GM23338 (cell line): ENCODE results near the gene BAD. TPM values are rescaled to one million over a fixed set of nuclear protein-coding genes. Genes with fewer than 3 reads are reported as not detected.

ENCODE experiments used
- ATAC-seq: fragments of 200-7000 bp; cut with Tn5 transposase; 3 replicates; pipeline ENCODE4 v1.9.1; 2020
- DNase-seq: peaks from one replicate; pipeline ENCODE4 v3.0.0-alpha.2; 2015; ENCODE audit warnings: low spot score
- H2AFZ ChIP-seq: fragments of 200-600 bp; sonication (generic); 2 replicates; pipeline ENCODE4 v1.8.0; 2016; ENCODE audit warnings: antibody characterized with exemption, mild to moderate bottlenecking, moderate library complexity
- H3F3A ChIP-seq: fragments of 200-600 bp; sonication (generic); replicated peaks from 2 replicates; pipeline ENCODE4 v1.8.0; 2017; ENCODE audit warnings: antibody characterized with exemption, mixed run types, low read depth
- H3K27ac ChIP-seq: fragments of 200-600 bp; sonication (generic); 2 replicates; pipeline ENCODE4 v1.6.1; 2016; ENCODE audit warnings: low read depth
- H3K27me3 ChIP-seq: fragments of 200-600 bp; sonication (generic); 2 replicates; pipeline ENCODE4 v1.8.0; 2016; ENCODE audit warnings: mild to moderate bottlenecking, mixed run types, moderate library complexity; ENCODE audit not compliant: insufficient read depth
- H3K36me3 ChIP-seq: fragments of 200-600 bp; sonication (generic); 2 replicates; pipeline ENCODE4 v1.8.0; 2016; ENCODE audit warnings: mild to moderate bottlenecking; ENCODE audit not compliant: insufficient read depth
- H3K4me1 ChIP-seq: fragments of 200-600 bp; sonication (generic); 2 replicates; pipeline ENCODE4 v1.8.0; 2016; ENCODE audit warnings: mild to moderate bottlenecking, moderate library complexity; ENCODE audit not compliant: insufficient read depth
- H3K4me2 ChIP-seq: fragments of 200-600 bp; sonication (generic); 2 replicates; pipeline ENCODE4 v1.7.1; 2017; ENCODE audit warnings: mixed run types
- H3K4me3 ChIP-seq: fragments of 200-600 bp; sonication (generic); 2 replicates; pipeline ENCODE4 v1.6.1; 2016; ENCODE audit warnings: mixed run types
- H3K79me2 ChIP-seq: fragments of 200-600 bp; sonication (generic); replicated peaks from 2 replicates; pipeline ENCODE4 v1.8.0; 2017; ENCODE audit warnings: mild to moderate bottlenecking; ENCODE audit not compliant: insufficient read depth
- H3K9me2 ChIP-seq: fragments of 200-600 bp; sonication (generic); 2 replicates; pipeline ENCODE4 v1.8.0; 2017; ENCODE audit not compliant: insufficient read depth
- H4K20me1 ChIP-seq: fragments of 200-600 bp; sonication (generic); replicated peaks from 2 replicates; pipeline ENCODE4 v1.8.0; 2017; ENCODE audit warnings: mild to moderate bottlenecking; ENCODE audit not compliant: insufficient read depth
- H3K27ac Mint-ChIP-seq: 2 replicates; pipeline ENCODE4 v1.8.0; 2020; ENCODE audit warnings: inconsistent platforms, mild to moderate bottlenecking, moderate library complexity, mixed read lengths
- H3K27me3 Mint-ChIP-seq: 3 replicates; pipeline ENCODE4 v1.8.0; 2022; ENCODE audit warnings: low read depth, mild to moderate bottlenecking, moderate library complexity, mixed read lengths, inconsistent platforms; ENCODE audit not compliant: insufficient read depth, poor library complexity
- H3K36me3 Mint-ChIP-seq: 3 replicates; pipeline ENCODE4 v1.8.0; 2021; ENCODE audit warnings: low read depth, mild to moderate bottlenecking, inconsistent platforms, moderate library complexity, mixed read lengths
- H3K4me1 Mint-ChIP-seq: 3 replicates; pipeline ENCODE4 v1.8.0; 2020; ENCODE audit warnings: mild to moderate bottlenecking, inconsistent platforms, mixed read lengths
- H3K4me3 Mint-ChIP-seq: 3 replicates; pipeline ENCODE4 v1.8.0; 2021; ENCODE audit warnings: moderate library complexity, mild to moderate bottlenecking, inconsistent platforms, mixed read lengths
- H3K9me3 Mint-ChIP-seq: 3 replicates; pipeline ENCODE4 v1.8.0; 2020; ENCODE audit warnings: moderate library complexity, mild to moderate bottlenecking, inconsistent platforms, mixed read lengths
- CREB1 ChIP-seq: fragments of 250-450 bp; sonication (Bioruptor Pico); IDR thresholded peaks from 2 replicates; pipeline ENCODE4 v1.5.0; 2020; ENCODE audit warnings: low read depth, mild to moderate bottlenecking, moderate library complexity
- CTCF ChIP-seq, 2 experiments: fragments of 200-600 bp in 1 of 2; sonication (generic) in 1 of 2; conservative IDR thresholded peaks; 2 replicates each; pipeline versions ENCODE4 v1.5.1 to v1.6.1; 2016 to 2017; ENCODE audit warnings: antibody characterized with exemption in 2 of 2, low read depth in 2 of 2, mild to moderate bottlenecking in 2 of 2, moderate library complexity in 1 of 2
- EZH2 ChIP-seq: fragments of 200-600 bp; sonication (generic); IDR thresholded peaks from one replicate; pipeline ENCODE4 v1.8.0; 2017; ENCODE audit warnings: antibody characterized with exemption, mild to moderate bottlenecking, low read depth; ENCODE audit not compliant: unreplicated experiment
- EZH2phosphoT487 ChIP-seq: fragments of 200-600 bp; sonication (generic); IDR thresholded peaks from one replicate; pipeline ENCODE4 v1.8.1; 2018; ENCODE audit warnings: antibody characterized with exemption; ENCODE audit not compliant: unreplicated experiment
- JUNB ChIP-seq: IDR thresholded peaks from one replicate; pipeline ENCODE4 v1.6.1; 2016; ENCODE audit warnings: antibody characterized with exemption; ENCODE audit not compliant: unreplicated experiment
- NANOG ChIP-seq: IDR thresholded peaks from 2 replicates; pipeline ENCODE4 v1.6.1; 2016; ENCODE audit warnings: antibody characterized with exemption, borderline replicate concordance
- POLR2AphosphoS5 ChIP-seq: IDR thresholded peaks from 2 replicates; pipeline ENCODE4 v1.6.1; 2016; ENCODE audit warnings: antibody characterized with exemption, low read depth
- REST ChIP-seq: IDR thresholded peaks from one replicate; pipeline ENCODE4 v1.6.1; 2018; ENCODE audit warnings: antibody characterized with exemption; ENCODE audit not compliant: unreplicated experiment
- polyA plus RNA-seq: library from polyadenylated mRNA; unstranded; fragments of >200 nt; fragmentation: Nextera tagmentation; extraction: Ambion mirVana; gene quantifications from 2 replicates; pipeline ENCODE4 v1.2.1, GENCODE V29; 2016
- total RNA-seq: library from RNA; depleted of rRNA; stranded (reverse); fragments of >200 nt; shearing (Covaris generic); gene quantifications from 2 replicates; pipeline ENCODE4 v1.2.3, GENCODE V29; 2014

The BAD gene
- total and polyA plus RNA-seq, 2 experiments from 2014 or later, result 46.3 to 46.4 TPM

- Histone ChIP-seq H3K27me3 (peaks cover 78% of the 10 kb centered on the region), H3K9me2 (no peaks in the 10 kb centered on the region), H3K4me2 (peak overlapping the region; percentile 78), H3K4me1 (peaks cover 2% of the 10 kb centered on the region; the same call in 1 of the 2 replicates), H3K36me3 (no peaks in the 10 kb centered on the region), H3F3A (peaks cover 7% of the 10 kb centered on the region; the same call in 1 of the 2 replicates), H3K4me3 (peak overlapping the region; percentile 59), H3K27ac (no peak overlapping the region), H4K20me1 (peaks cover 8% of the 10 kb centered on the region), H3K79me2 (no peaks in the 10 kb centered on the region), H2AFZ (no peak overlapping the region)
- no peaks in the 10 kb centered on the region; the same call in 2 of the 3 replicates for H3K36me3 Mint-ChIP-seq
- H3K27me3 Mint-ChIP-seq, result peaks cover 70% of the 10 kb centered on the region
- peaks cover 11% of the 10 kb centered on the region for H3K4me1 Mint-ChIP-seq
- H3K4me3 Mint-ChIP-seq, result peak overlapping the region; percentile 69
- peak; percentile 24 for TF ChIP-seq EZH2
- TF ChIP-seq JUNB, result no peak
- no peak overlapping the region for H3K27ac Mint-ChIP-seq
- peak; percentile 16 for ATAC-seq
- H3K9me3 Mint-ChIP-seq, result no peaks in the 10 kb centered on the region; the same call in 1 of the 3 replicates
- peak; percentile 44 for DNase-seq
Measured at GRCh38 chr11:64290352-64291261, 6.1 kb upstream of the BAD start.

GRCh38 chr11:64289002-64289564, 4.6 kb upstream of the BAD start:
- H3K4me3 ChIP-seq, result no peak overlapping the region
- ATAC-seq, result no peak
- Mint-ChIP-seq H3K36me3 (no peaks in the 10 kb centered on the region; the same call in 2 of the 3 replicates), H3K4me1 (peaks cover 11% of the 10 kb centered on the region), H3K27me3 (peaks cover 57% of the 10 kb centered on the region), H3K4me3 (no peak overlapping the region; the same call in 2 of the 3 replicates), H3K27ac (no peak overlapping the region), H3K9me3 (no peaks in the 10 kb centered on the region; the same call in 1 of the 3 replicates)
- DNase-seq, result no peak
- no peaks in the 10 kb centered on the region for H3K9me2 ChIP-seq
- H3K27ac ChIP-seq, result no peak overlapping the region
- peaks cover 63% of the 10 kb centered on the region for H3K27me3 ChIP-seq
- H3F3A ChIP-seq, result peaks cover 9% of the 10 kb centered on the region; the same call in 1 of the 2 replicates
- H2AFZ ChIP-seq, result no peak overlapping the region
- H3K4me1 ChIP-seq, result peaks cover 2% of the 10 kb centered on the region; the same call in 1 of the 2 replicates
- H3K4me2 ChIP-seq, result no peak overlapping the region
- H4K20me1 ChIP-seq, result peaks cover 3% of the 10 kb centered on the region; the same call in 1 of the 2 replicates
- no peaks in the 10 kb centered on the region for H3K36me3 ChIP-seq
- no peaks in the 10 kb centered on the region for H3K79me2 ChIP-seq
- TF ChIP-seq CTCF (conservative IDR thresholded peaks at IDR 0.05; ENCODE audit: low read depth in 2 of 2) (no peak), JUNB (no peak), REST (no peak), EZH2phosphoT487 (no peak), CREB1 (CRISPR knock-in tag) (no peak), POLR2AphosphoS5 (no peak), NANOG (no peak), EZH2 (no peak)
